ENCODE measurements around the gene SEPTIN2. TPM values are rescaled to one million over a fixed set of nuclear protein-coding genes. Genes with fewer than 3 reads are reported as not detected.

SEPTIN2 gene
- total and polyA plus RNA-seq, 2 experiments from 2014 or later = 315 to 373 TPM

- H3K79me2 ChIP-seq = peaks cover 97% of the 10 kb centered on the region
- H3K9me3 ChIP-seq (ENCODE audit: low read depth) = no peaks in the 10 kb centered on the region
- no peaks in the 10 kb centered on the region for H3K36me3 ChIP-seq (replicated peaks; ENCODE audit: insufficient read depth, low read depth)
- TF ChIP-seq CTCF (IDR thresholded peaks at IDR 0.05; ENCODE audit: poor library complexity) = no peak
- no peaks in the 10 kb centered on the region for H3K9me2 ChIP-seq (replicated peaks; ENCODE audit: insufficient read depth)
- no peaks in the 10 kb centered on the region for H3K27me3 ChIP-seq
- peaks cover 29% of the 10 kb centered on the region for H3K4me1 ChIP-seq (ENCODE audit: insufficient read depth)
- DNase-seq (ENCODE audit: low spot score) = peak; percentile 86
- peak overlapping the region; percentile 89 for H3K4me2 ChIP-seq
- peak overlapping the region; percentile 53 for H2AFZ ChIP-seq
- WGBS (ENCODE audit: low lambda C conversion rate, missing lambda C conversion rate) = 4% methylated on average over 24 of the region's 37 CpGs
- peaks cover 53% of the 10 kb centered on the region for H4K20me1 ChIP-seq (ENCODE audit: insufficient read depth, poor library complexity, severe bottlenecking)
- peak overlapping the region; percentile 96 for H3K27ac ChIP-seq
- peak overlapping the region; percentile 90 for H3K4me3 ChIP-seq
Observed at GRCh38 chr2:241271706-241272302, 43.9 kb upstream of the SEPTIN2 start.

- peaks cover 45% of the 10 kb centered on the region for H4K20me1 ChIP-seq (ENCODE audit: insufficient read depth, poor library complexity, severe bottlenecking)
- WGBS (ENCODE audit: low lambda C conversion rate, missing lambda C conversion rate) = 4% methylated on average over 26 of the region's 102 CpGs
- DNase-seq (ENCODE audit: low spot score) = peak; percentile 84
- H3K9me2 ChIP-seq (replicated peaks; ENCODE audit: insufficient read depth) = no peaks in the 10 kb centered on the region
- H3K4me3 ChIP-seq = peak overlapping the region; percentile 90
- no peaks in the 10 kb centered on the region for H3K36me3 ChIP-seq (replicated peaks; ENCODE audit: insufficient read depth, low read depth)
- H3K27me3 ChIP-seq = no peaks in the 10 kb centered on the region
- no peaks in the 10 kb centered on the region for H3K9me3 ChIP-seq (ENCODE audit: low read depth)
- H3K4me2 ChIP-seq = peak overlapping the region; percentile 89
- H3K27ac ChIP-seq = peak overlapping the region; percentile 96
- H2AFZ ChIP-seq = peak overlapping the region; percentile 71
- H3K79me2 ChIP-seq = peaks cover 97% of the 10 kb centered on the region
- peaks cover 29% of the 10 kb centered on the region for H3K4me1 ChIP-seq (ENCODE audit: insufficient read depth)
- TF ChIP-seq CTCF (IDR thresholded peaks at IDR 0.05; ENCODE audit: poor library complexity) = no peak
- TF ChIP-seq EZH2phosphoT487 (IDR thresholded peaks at IDR 0.05; ENCODE audit: low read depth, severe bottlenecking, unreplicated experiment) = no peak
- TF ChIP-seq EZH2 (IDR thresholded peaks at IDR 0.05; ENCODE audit: borderline replicate concordance) = no peak
Observed at GRCh38 chr2:241272303-241273209, 43.2 kb upstream of the SEPTIN2 start.

GRCh38 chr2:241273210-241274020, 42.3 kb upstream of the SEPTIN2 start:
- Histone ChIP-seq H3K79me2 (peaks cover 97% of the 10 kb centered on the region), H3K4me3 (peak overlapping the region; percentile 90), H3K9me2 (replicated peaks; ENCODE audit: insufficient read depth) (no peaks in the 10 kb centered on the region), H3K4me2 (peak overlapping the region; percentile 89), H3K27ac (peak overlapping the region; percentile 96), H3K27me3 (no peaks in the 10 kb centered on the region), H3K9me3 (ENCODE audit: low read depth) (no peaks in the 10 kb centered on the region), H2AFZ (peak overlapping the region; percentile 71), H3K36me3 (replicated peaks; ENCODE audit: insufficient read depth, low read depth) (no peaks in the 10 kb centered on the region), H3K4me1 (ENCODE audit: insufficient read depth) (peaks cover 29% of the 10 kb centered on the region), H4K20me1 (ENCODE audit: insufficient read depth, poor library complexity, severe bottlenecking) (peaks cover 37% of the 10 kb centered on the region)
- 58% methylated on average over 21 of the region's 21 CpGs for WGBS (ENCODE audit: low lambda C conversion rate, missing lambda C conversion rate)
- no peak for DNase-seq (ENCODE audit: low spot score)
- TF ChIP-seq EZH2 (IDR thresholded peaks at IDR 0.05; ENCODE audit: borderline replicate concordance) (no peak), CTCF (IDR thresholded peaks at IDR 0.05; ENCODE audit: poor library complexity) (no peak), EZH2phosphoT487 (IDR thresholded peaks at IDR 0.05; ENCODE audit: low read depth, severe bottlenecking, unreplicated experiment) (no peak)

Data from hepatocyte (in vitro differentiated cells).